ENCODE results near the gene SAMD9L.

The SAMD9L gene

GRCh38 chr7:93148144-93148543 lies at the start of gene SAMD9L:
Gene SAMD9L (minus strand): TSS chr7:93148385. CDS start chr7:93135971, 12,414 bp downstream.
- no peak for DNase-seq (ENCODE audit: low read depth in 1 of 2, low spot score in 1 of 2)

- DNase-seq (ENCODE audit: low read depth in 1 of 2, low spot score in 1 of 2): no peak
Observed at GRCh38 chr7:93196336-93196735, 48.2 kb upstream of the SAMD9L start.

GRCh38 chr7:93194386-93194785 lies 46.2 kb upstream of the SAMD9L start:
- DNase-seq (ENCODE audit: low read depth in 1 of 2, low spot score in 1 of 2): no peak

GRCh38 chr7:93188870-93189634 lies 40.9 kb upstream of the SAMD9L start:
- DNase-seq (ENCODE audit: low read depth in 1 of 2, low spot score in 1 of 2): no peak

- no peak for DNase-seq (ENCODE audit: low read depth in 1 of 2, low spot score in 1 of 2)
Observed at GRCh38 chr7:93185303-93186027, 37.3 kb upstream of the SAMD9L start.

GRCh38 chr7:93179173-93179572 lies 31.0 kb upstream of the SAMD9L start:
- DNase-seq (ENCODE audit: low read depth in 1 of 2, low spot score in 1 of 2): no peak

- no peak for DNase-seq (ENCODE audit: low read depth in 1 of 2, low spot score in 1 of 2)
Observed at GRCh38 chr7:93178213-93178612, 30.0 kb upstream of the SAMD9L start.

GRCh38 chr7:93176992-93177580 lies 28.9 kb upstream of the SAMD9L start:
- DNase-seq (ENCODE audit: low read depth in 1 of 2, low spot score in 1 of 2): no peak

- no peak for DNase-seq (ENCODE audit: low read depth in 1 of 2, low spot score in 1 of 2)
Observed at GRCh38 chr7:93175219-93175618, 27.0 kb upstream of the SAMD9L start.

GRCh38 chr7:93172683-93173082 lies 24.5 kb upstream of the SAMD9L start:
- no peak for DNase-seq (ENCODE audit: low read depth in 1 of 2, low spot score in 1 of 2)

- DNase-seq (ENCODE audit: low read depth in 1 of 2, low spot score in 1 of 2): no peak
Observed at GRCh38 chr7:93171606-93172226, 23.5 kb upstream of the SAMD9L start.

GRCh38 chr7:93165447-93165846 lies 17.3 kb upstream of the SAMD9L start:
- no peak for DNase-seq (ENCODE audit: low read depth in 1 of 2, low spot score in 1 of 2)

GRCh38 chr7:93164766-93165165 lies 16.6 kb upstream of the SAMD9L start:
- DNase-seq (ENCODE audit: low read depth in 1 of 2, low spot score in 1 of 2): no peak

GRCh38 chr7:93161181-93161762 lies 13.1 kb upstream of the SAMD9L start:
- DNase-seq (ENCODE audit: low read depth in 1 of 2, low spot score in 1 of 2): no peak

GRCh38 chr7:93160410-93160809 lies 12.2 kb upstream of the SAMD9L start:
- DNase-seq (ENCODE audit: low read depth in 1 of 2, low spot score in 1 of 2): no peak

GRCh38 chr7:93159490-93159889 lies 11.3 kb upstream of the SAMD9L start:
- DNase-seq (ENCODE audit: low read depth in 1 of 2, low spot score in 1 of 2): no peak

GRCh38 chr7:93156884-93157283 lies 8.7 kb upstream of the SAMD9L start:
- no peak for DNase-seq (ENCODE audit: low read depth in 1 of 2, low spot score in 1 of 2)

GRCh38 chr7:93150200-93150835 lies 2.1 kb upstream of the SAMD9L start:
- no peak for DNase-seq (ENCODE audit: low read depth in 1 of 2, low spot score in 1 of 2)

- no peak for DNase-seq (ENCODE audit: low read depth in 1 of 2, low spot score in 1 of 2)
Observed at GRCh38 chr7:93148727-93149126, 542 bp upstream of the SAMD9L start.

GRCh38 chr7:93147363-93147762 lies 822 bp downstream of the SAMD9L start:
- DNase-seq (ENCODE audit: low read depth in 1 of 2, low spot score in 1 of 2): no peak
